Measurements from ENCODE around the gene KRTAP5-7.
"Not testable (repeated sequence)": the region's sequence is repeated elsewhere in the genome, so short reads cannot be mapped to it uniquely, and the experiment has no call there.

The KRTAP5-7 gene

DNA sequence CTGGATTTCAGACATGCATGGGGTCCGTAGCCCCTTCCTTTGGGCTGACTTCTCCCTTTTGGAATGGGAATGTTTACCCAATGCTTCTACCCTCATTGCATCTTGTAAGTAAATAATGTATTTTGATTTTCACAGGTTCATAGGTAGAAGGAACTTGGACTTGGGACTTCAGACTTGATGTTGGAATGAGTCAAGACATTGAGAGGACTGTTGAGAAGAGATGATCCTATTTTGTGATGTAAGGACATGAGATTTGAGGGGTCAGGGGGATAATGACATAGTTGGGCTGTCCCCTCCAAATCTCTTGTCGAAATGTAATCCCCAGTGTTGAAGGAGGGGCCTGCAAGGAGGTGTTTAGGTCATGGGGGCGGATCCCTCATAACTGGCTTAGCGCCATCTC, 37.4 kb downstream of the KRTAP5-7 start:
- no peak for DNase-seq

DNA sequence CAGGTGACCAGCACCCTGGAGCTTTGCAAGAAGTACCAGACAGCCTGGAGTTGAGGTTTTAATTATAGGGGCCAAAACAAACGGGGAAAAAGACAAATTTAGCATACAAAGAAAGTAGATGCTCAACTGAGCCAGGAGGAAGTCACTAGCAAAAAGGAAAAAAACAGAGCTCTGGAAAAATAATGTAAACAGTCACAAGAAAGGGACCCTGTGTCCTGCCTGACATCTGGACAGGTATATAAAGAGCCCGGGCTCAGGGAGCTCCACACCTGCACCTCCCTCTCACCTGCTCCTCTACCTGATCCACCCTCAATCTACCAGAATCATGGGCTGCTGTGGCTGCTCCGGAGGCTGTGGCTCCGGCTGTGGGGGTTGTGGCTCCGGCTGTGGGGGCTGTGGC, 38.2 kb downstream of the KRTAP5-7 start, which contains the start of gene KRTAP5-10:
KRTAP5-10 (plus strand) TSS at position 301 of the 400 bp plus-strand sequence; CDS start at position 326, 25 bp downstream.
- DNase-seq, result no peak

DNA sequence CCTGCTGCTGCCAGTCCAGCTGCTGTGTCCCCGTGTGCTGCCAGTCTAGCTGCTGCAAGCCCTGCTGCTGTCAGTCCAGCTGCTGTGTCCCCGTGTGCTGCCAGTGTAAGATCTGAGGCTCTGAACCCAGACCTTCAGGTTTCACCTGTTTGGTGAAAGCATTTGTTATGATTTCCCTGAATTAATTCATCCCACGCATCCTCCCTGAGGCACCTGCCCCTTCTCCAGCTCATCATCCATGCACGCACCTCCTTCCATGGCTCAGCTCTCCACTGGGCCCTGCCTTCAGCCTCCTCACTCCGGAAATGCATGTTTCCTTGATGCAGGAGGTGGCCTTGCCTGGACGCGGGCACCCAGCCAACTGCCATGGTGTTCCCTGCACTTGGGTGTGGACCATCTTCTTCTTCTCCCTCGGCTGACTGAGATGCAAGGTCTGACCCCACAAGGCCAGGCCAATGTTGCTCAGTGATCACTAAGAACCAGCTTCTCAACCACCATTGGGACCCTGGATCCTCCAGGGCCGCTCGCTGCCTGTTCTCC, 39.1 kb downstream of the KRTAP5-7 start:
- DNase-seq, result no peak

DNA sequence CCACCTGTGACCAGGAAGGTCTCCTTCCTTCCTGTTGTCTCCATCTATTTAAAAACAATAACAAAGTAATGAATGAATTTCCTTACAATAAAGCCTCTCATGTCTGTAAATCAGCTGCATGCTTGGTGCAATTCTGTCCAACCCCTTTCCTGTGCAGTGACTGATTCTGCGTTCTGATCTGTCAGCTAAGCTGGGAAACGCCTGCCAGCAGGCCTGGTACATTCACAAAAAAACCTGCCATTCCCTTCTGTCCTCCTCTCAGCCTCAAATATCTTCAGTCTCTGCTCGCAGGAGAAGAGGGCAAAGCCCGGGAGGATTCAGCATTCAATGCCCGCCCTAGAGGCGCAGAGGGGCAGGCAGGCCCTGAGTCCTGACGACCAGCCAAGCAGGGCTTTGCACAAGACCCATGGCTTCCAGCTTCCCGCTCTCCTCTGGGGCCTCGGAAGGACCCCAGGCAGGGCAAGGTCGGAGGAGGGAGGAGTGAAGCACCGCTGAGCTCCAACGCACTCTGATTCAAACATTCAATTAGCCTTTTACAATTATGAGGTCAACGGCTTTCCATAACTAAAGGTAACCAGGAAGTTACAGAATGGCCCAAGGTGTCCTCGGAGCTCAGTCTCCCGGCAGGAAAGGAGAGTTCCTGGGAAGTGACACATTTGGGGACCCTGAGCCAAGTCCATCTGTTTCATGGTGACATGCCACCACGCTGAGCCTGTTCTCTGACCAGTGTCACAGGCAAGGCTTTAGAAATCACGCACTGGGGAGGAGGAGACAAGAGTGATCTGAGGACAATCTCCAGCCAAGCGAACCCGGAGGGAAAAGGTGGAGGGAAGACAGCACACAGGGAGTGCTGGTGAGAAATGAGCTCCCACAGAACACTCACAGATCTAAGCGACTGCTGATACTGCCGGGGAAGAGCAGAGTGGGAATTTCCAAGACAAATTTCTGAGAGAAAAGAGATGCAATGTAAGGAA, 39.8 kb downstream of the KRTAP5-7 start:
- DNase-seq, result not testable (repeated sequence)

DNA sequence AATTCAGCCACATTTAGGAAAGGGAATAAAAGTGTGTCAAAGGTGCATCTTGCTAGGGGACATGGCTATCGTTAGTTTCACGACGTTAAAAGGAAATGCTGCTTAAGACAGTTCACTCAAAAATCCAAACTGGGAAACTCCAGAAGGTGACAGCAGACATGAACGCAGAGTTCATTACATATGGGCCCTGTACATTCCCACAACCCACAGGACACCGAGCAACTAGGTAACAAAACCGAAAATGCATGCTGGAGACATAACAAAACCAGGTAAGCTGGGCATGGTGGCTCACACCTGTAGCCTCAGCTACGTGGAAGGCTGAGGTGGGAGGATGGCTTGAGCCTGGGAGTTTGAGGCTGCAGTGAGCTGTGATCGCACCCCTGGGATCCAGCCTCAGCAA, 40.6 kb downstream of the KRTAP5-7 start:
- DNase-seq, result not testable (repeated sequence)

DNA sequence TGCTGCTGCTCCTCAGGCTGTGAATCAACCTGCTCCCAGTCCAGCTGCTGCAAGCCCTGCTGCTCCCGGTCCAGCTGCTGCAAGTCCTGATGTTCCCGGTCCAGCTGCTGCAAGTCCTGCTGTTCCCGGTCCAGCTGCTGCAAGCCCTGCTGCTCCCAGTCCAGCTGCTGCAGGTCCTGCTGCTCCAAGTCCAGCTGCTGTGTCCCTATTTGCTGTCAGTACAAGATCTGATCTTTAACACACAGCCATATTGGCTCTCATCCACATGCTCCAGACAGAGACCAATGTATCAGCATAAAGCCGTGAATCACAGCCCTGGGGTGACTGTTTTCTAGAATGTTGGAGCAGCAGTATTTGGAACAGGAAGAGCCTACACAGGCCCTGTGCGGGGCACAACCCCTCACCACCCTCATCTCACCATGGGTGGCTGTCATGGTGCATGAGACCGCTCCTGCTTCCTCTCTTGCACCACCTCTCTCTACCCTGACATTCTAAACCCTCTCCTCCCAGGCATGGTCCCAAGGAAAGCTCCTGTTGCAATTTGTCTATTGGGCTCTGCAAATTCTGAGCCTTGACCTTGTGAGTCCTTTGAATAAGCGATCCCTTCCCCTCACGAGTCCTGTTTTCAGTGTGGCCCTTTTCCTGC, 41.8 kb downstream of the KRTAP5-7 start:
- no peak for DNase-seq

DNA sequence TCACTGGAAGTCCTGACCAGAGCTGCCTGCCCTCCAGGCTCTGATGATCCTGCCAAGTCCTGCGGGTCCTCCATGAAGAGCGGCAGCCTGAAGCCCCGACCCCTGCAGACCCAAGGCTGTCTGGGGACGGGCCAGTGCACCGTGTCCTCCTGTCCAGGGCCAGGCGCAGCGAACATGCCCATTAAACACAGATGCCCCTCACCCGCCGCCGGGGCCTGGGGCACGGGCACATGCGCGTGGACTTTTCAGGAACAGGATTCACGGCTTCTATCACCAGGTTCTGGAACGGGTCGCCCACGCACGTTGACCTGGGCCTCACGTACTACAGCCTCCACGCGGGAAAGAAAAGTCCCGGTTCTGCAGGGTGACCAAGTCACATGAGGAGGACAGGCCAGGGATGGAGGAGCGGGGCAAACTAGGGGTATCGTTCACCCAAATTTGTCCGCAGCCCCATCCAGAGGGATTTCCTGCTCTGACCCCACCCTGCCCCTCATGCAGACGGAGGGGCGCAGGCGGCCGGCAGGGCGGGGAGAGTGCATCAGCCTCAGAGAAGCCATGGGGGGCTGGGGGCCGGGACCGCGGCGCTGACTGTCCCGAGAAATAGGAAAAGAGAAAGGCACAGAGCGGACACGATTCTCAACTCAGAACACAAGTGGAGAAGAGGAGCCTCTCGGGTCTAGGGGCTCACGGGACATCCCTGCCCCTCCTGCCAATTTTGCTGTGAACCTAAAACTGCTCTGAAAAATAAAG, 44.2 kb downstream of the KRTAP5-7 start:
- not testable (repeated sequence) for DNase-seq

DNA sequence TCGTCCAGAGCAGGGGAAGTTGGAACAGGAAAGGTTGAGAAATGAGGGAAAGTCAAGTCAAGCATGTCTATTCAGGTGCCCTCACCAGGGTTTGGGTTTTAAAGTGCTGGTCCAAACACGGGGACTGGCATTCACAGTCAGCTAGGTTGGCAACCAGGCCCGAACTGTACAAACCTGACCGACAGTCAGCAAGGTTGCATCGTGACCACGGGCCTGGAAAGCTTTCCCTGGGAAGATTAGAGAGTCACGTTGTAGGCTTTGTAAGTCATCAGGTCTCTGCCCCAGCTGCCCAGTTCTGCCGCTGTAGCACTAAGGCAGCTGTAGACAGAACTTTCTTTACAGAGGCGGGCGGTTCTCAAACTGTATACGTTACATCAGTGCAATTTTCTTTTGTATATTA, 45.7 kb downstream of the KRTAP5-7 start:
- DNase-seq, result no peak

DNA sequence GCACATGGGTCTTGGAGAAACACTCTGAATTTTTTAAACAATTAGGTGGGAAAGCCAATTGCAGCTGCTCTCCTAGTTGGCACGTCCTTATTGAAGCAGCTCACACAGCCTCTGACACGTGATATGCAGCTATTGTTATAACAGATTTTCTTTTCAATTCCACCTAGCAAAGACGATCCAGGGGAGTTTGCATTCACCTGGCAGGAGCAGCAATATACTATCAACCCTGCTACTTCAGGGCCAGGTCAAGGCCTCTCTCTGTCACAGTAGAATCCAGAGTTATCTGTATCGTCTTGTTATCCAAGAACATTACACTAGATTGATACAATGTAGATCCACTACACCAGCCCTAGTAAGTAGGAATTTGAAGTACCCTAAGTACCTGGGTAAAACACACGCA, 47.4 kb downstream of the KRTAP5-7 start:
- no peak for DNase-seq

DNA sequence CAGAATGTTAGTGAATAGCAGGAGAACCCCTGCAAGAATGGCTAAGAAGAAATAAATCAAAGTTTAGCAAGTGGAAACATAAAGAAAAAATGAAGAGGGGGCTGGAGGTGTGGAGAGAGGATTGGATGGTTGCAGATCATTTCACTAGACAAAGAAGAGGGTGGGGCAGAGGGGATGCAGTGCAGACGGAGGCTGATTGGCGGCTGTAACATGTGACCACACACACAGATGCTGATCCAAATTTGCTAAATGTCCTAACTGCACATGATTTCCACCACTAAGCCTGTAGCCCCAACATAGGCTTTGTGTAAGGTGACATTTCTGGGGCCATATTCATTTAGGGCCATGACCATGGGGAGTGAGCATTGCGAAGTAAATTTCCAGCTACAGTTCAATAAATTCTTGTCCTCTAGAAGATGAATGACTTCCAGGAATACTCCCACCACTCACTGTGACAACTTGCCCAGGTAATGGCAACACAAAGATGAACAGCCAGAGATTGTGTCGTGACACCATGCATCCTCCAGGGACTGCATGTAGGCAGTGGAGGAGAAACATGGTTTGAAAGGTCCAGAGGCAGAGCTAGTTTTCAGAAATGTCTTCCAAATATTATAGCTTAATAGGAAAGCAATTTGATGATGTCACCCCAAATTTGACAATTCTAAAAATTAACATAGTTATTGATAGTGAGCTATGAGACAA, 48.8 kb downstream of the KRTAP5-7 start:
- DNase-seq, result no peak

DNA sequence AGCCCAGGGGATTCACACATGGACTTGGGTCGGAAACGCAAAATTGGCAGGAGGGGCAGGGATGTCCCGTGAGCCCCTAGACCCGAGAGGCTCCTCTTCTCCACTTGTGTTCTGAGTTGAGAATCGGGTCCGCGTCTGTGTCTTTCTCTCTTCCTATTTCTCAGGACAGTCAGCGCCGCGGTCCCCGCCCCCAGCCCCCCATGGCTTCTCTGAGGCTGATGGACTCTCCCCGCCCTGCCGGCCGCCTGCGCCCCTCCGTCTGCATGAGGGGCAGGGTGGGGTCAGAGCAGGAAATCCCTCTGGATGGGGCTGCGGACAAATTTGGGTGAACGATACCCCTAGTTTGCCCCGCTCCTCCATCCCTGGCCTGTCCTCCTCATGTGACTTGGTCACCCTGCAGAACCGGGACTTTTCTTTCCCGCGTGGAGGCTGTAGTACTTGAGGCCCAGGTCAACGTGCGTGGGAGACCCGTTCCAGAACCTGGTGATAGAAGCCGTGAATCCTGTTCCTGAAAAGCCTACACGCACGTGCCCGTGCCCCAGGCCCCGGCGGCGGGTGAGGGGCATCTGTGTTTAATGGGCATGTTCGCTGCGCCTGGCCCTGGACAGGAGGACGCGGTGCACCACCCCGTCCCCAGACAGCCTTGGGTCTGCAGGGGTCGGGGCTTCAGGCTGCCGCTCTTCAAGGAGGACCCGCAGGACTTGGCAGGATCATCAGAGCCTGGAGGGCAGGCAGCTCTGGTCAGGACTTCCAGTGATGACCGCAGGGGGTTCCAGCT, 49.8 kb downstream of the KRTAP5-7 start:
- DNase-seq, result not testable (repeated sequence)

DNA sequence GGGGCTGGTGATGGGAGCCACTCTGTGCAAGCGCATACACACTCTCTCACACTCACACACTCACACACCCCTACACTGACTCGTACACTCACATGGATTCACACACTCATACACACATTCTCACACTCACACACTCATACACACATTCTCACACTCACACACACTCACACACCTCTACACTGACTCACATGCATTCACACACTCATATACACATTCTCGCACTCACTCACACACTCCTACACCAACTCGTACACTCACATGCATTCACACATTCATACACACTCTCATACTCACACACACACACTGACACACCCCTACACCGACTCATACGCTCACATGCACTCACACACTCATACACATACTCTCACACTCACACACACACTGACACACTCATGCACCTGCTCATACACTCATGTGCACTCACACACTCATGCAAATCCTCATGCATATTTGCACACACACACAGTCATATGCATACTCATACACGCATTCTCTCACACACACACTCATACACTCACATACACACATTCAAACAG, 50.5 kb downstream of the KRTAP5-7 start:
- no peak for DNase-seq
